K562 (cell line): ENCODE measurements around the gene SCYL1. TPM values are rescaled to one million over a fixed set of nuclear protein-coding genes. Genes with fewer than 3 reads are reported as not detected.

Experiments
- EHMT2 ChIP-seq: fragments of 450-650 bp; IDR thresholded peaks from 2 replicates; pipeline ENCODE4 v1.6.1; 2018; ENCODE audit warnings: antibody characterized with exemption
- ILK ChIP-seq: fragments of 450-650 bp; IDR thresholded peaks from 2 replicates; pipeline ENCODE4 v1.6.1; 2016; ENCODE audit warnings: missing genetic modification characterization, low read depth, mild to moderate bottlenecking, missing compliant biosample characterization, moderate library complexity, borderline replicate concordance
- IRF2 ChIP-seq: sonication (generic); formaldehyde crosslinking; IDR thresholded peaks from 2 replicates; pipeline ENCODE4 v1.8.1; 2022; ENCODE audit warnings: mild to moderate bottlenecking, missing genetic modification reagents
- MEF2A ChIP-seq: IDR thresholded peaks from 2 replicates; pipeline ENCODE4 v1.6.1; 2011; ENCODE audit warnings: low read depth, mild to moderate bottlenecking, low read length, moderate library complexity; ENCODE audit not compliant: control insufficient read depth
- NCOA1 ChIP-seq: fragments of 450-650 bp; IDR thresholded peaks from 2 replicates; pipeline ENCODE4 v1.6.1; 2016; ENCODE audit warnings: low read depth
- PTRF ChIP-seq: fragments of 450-650 bp; IDR thresholded peaks from 2 replicates; pipeline ENCODE4 v1.6.1; 2016; ENCODE audit warnings: mild to moderate bottlenecking, missing genetic modification characterization, missing compliant biosample characterization
- RCOR1 ChIP-seq, 2 experiments: IDR thresholded peaks; 2 replicates each; pipeline ENCODE4 v1.6.1; 2012; ENCODE audit warnings: low read depth in 2 of 2, low read length in 2 of 2, borderline replicate concordance in 1 of 2, improper control_type of control experiment in 1 of 2
- SOX6 ChIP-seq: fragments of 450-650 bp; IDR thresholded peaks from 2 replicates; pipeline ENCODE4 v1.6.1; 2014; ENCODE audit warnings: mild to moderate bottlenecking
- ZC3H8 ChIP-seq: fragments of 450-650 bp; IDR thresholded peaks from 2 replicates; pipeline ENCODE4 v1.6.1; 2017
- ZNF668 ChIP-seq: fragments of 250-450 bp; sonication (Bioruptor Pico); IDR thresholded peaks from 2 replicates; pipeline ENCODE4 v1.8.0; 2022; ENCODE audit warnings: mild to moderate bottlenecking, inconsistent platforms
- polyA plus RNA-seq, 8 experiments: library from polyadenylated mRNA; depleted of rRNA in 4 of 8; stranded (reverse) in 5 of 8; unstranded in 3 of 8; fragments of >200 nt; fragmentation: Nextera tagmentation in 2 of 8; fragmentation: Illumina TruSeq in 1 of 8; extraction: Ambion mirVana in 2 of 8; extraction: Trizol in 1 of 8; gene quantifications; 2 replicates each; pipeline versions ENCODE4 v1.2.1 to v1.2.3, GENCODE V29; 2011 to 2014; ENCODE audit warnings: inconsistent platforms in 1 of 8, missing spikeins in 1 of 8
- total RNA-seq, 7 experiments: library from RNA; depleted of rRNA in 6 of 7; stranded (reverse); fragments of >200 nt in 6 of 7; fragmentation: Illumina TruSeq in 2 of 7; extraction: Trizol in 2 of 7; gene quantifications; 2 replicates each; pipeline versions ENCODE4 v1.2.1 to v1.2.3, GENCODE V29; 2011 to 2021; ENCODE audit warnings: low replicate concordance in 1 of 7
- TF ChIP-seq, protein P1 (sequence below): sonication (generic); formaldehyde crosslinking; IDR thresholded peaks from 2 replicates; pipeline ENCODE4 v1.8.1; 2023; ENCODE audit warnings: mild to moderate bottlenecking, missing genetic modification reagents
- TF ChIP-seq, protein P2 (sequence below): sonication (generic); formaldehyde crosslinking; IDR thresholded peaks from 2 replicates; pipeline ENCODE4 v1.8.0; 2022; ENCODE audit warnings: mild to moderate bottlenecking, missing genetic modification reagents
- TF ChIP-seq, protein P3 (sequence below): sonication (generic); formaldehyde crosslinking; IDR thresholded peaks from 2 replicates; pipeline ENCODE4 v1.5.0; 2020; ENCODE audit warnings: missing genetic modification reagents
- TF ChIP-seq, protein P4 (sequence below), 2 experiments: fragments of 450-650 bp in 1 of 2; sonication (generic) in 1 of 2; formaldehyde crosslinking; conservative IDR thresholded peaks; 2 replicates each; pipeline versions ENCODE4 v1.4.0 to v1.8.1; 2020 to 2022; ENCODE audit warnings: mild to moderate bottlenecking in 1 of 2, missing genetic modification reagents in 1 of 2
- TF ChIP-seq, protein P5 (sequence below): sonication (generic); formaldehyde crosslinking; IDR thresholded peaks from 2 replicates; pipeline ENCODE4 v1.8.0; 2022; ENCODE audit warnings: mild to moderate bottlenecking, missing genetic modification reagents
- TF ChIP-seq, protein P6 (sequence below), 3 experiments: fragments of 200-800 bp in 1 of 3; sonication (Bioruptor generic) in 1 of 3; sonication (generic) in 1 of 3; formaldehyde crosslinking in 1 of 3; IDR thresholded peaks; 2 replicates each; pipeline versions ENCODE4 v1.6.1 to v1.8.0; 2016 to 2022; ENCODE audit warnings: mild to moderate bottlenecking in 2 of 3, missing compliant biosample characterization in 2 of 3, missing genetic modification characterization in 2 of 3, missing genetic modification reagents in 1 of 3

SCYL1 gene
- total and polyA plus RNA-seq, 9 of the 15 experiments (the other 6 are each of a cell fraction or from before 2014, with no cell fraction given), result 1.9 to 145 (median 57.6) TPM

DNA sequence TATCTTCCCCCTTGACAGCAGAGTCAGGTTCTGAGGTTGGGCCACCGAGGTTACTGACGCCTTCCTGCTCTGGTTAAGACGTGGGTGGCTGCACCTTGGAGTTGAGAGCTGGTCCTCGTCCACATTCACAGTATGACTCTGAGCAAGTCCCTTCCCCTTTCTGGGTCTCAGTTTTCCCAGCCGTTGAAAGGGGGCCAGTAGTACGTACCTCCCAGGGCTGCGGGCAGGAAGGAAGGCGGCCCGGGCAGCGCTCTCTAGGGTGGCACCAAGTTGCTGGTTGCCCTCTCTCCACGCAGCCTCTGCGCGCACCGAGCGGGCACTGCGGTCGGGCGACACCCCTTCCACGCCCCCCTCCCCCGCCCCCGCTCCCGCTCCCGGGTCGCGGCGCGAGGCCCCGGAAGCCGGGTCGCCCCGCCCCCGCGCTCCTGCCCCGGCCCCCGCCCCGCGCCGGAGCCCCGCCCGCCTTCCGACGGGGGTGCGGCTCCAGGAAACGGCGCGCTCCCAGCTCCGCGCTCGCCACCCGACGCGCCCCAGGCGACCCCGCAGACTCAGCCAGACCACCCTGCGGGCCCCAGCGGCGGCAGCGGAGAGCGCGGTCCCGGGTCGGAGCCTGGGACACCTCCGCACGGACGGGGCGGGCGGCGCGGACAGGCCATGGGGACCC, 50.8 kb downstream of the SCYL1 start, which contains the start of gene EHBP1L1 (continued):
- TF ChIP-seq, protein P1, sequence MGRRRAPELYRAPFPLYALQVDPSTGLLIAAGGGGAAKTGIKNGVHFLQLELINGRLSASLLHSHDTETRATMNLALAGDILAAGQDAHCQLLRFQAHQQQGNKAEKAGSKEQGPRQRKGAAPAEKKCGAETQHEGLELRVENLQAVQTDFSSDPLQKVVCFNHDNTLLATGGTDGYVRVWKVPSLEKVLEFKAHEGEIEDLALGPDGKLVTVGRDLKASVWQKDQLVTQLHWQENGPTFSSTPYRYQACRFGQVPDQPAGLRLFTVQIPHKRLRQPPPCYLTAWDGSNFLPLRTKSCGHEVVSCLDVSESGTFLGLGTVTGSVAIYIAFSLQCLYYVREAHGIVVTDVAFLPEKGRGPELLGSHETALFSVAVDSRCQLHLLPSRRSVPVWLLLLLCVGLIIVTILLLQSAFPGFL (CRISPR knock-in tag), result no peak
- TF ChIP-seq RCOR1 (IDR thresholded peaks at IDR 0.05; ENCODE audit: borderline replicate concordance in 1 of 2, low read depth in 2 of 2, low read length in 2 of 2) (no peak), PTRF (no peak), EHMT2 (no peak), SOX6 (no peak), ILK (tag) (no peak), ZNF668 (CRISPR knock-in tag) (0 out of 2 replicates have a peak, but pooled peaks have one; percentile 39), IRF2 (CRISPR knock-in tag) (no peak), ZC3H8 (0 out of 2 replicates have a peak, but pooled peaks have one; percentile 47), MEF2A (no peak), NCOA1 (no peak)
- TF ChIP-seq, protein P2, sequence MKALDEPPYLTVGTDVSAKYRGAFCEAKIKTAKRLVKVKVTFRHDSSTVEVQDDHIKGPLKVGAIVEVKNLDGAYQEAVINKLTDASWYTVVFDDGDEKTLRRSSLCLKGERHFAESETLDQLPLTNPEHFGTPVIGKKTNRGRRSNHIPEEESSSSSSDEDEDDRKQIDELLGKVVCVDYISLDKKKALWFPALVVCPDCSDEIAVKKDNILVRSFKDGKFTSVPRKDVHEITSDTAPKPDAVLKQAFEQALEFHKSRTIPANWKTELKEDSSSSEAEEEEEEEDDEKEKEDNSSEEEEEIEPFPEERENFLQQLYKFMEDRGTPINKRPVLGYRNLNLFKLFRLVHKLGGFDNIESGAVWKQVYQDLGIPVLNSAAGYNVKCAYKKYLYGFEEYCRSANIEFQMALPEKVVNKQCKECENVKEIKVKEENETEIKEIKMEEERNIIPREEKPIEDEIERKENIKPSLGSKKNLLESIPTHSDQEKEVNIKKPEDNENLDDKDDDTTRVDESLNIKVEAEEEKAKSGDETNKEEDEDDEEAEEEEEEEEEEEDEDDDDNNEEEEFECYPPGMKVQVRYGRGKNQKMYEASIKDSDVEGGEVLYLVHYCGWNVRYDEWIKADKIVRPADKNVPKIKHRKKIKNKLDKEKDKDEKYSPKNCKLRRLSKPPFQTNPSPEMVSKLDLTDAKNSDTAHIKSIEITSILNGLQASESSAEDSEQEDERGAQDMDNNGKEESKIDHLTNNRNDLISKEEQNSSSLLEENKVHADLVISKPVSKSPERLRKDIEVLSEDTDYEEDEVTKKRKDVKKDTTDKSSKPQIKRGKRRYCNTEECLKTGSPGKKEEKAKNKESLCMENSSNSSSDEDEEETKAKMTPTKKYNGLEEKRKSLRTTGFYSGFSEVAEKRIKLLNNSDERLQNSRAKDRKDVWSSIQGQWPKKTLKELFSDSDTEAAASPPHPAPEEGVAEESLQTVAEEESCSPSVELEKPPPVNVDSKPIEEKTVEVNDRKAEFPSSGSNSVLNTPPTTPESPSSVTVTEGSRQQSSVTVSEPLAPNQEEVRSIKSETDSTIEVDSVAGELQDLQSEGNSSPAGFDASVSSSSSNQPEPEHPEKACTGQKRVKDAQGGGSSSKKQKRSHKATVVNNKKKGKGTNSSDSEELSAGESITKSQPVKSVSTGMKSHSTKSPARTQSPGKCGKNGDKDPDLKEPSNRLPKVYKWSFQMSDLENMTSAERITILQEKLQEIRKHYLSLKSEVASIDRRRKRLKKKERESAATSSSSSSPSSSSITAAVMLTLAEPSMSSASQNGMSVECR (CRISPR knock-in tag), result no peak; the same call in 1 of the 2 replicates
- TF ChIP-seq, protein P3, sequence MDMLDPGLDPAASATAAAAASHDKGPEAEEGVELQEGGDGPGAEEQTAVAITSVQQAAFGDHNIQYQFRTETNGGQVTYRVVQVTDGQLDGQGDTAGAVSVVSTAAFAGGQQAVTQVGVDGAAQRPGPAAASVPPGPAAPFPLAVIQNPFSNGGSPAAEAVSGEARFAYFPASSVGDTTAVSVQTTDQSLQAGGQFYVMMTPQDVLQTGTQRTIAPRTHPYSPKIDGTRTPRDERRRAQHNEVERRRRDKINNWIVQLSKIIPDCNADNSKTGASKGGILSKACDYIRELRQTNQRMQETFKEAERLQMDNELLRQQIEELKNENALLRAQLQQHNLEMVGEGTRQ (CRISPR knock-in tag), result no peak
- TF ChIP-seq, protein P4, sequence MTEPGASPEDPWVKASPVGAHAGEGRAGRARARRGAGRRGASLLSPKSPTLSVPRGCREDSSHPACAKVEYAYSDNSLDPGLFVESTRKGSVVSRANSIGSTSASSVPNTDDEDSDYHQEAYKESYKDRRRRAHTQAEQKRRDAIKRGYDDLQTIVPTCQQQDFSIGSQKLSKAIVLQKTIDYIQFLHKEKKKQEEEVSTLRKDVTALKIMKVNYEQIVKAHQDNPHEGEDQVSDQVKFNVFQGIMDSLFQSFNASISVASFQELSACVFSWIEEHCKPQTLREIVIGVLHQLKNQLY (CRISPR knock-in tag; conservative IDR thresholded peaks at IDR 0.05), result no peak
- TF ChIP-seq, protein P5, sequence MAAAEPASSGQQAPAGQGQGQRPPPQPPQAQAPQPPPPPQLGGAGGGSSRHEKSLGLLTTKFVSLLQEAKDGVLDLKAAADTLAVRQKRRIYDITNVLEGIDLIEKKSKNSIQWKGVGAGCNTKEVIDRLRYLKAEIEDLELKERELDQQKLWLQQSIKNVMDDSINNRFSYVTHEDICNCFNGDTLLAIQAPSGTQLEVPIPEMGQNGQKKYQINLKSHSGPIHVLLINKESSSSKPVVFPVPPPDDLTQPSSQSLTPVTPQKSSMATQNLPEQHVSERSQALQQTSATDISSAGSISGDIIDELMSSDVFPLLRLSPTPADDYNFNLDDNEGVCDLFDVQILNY (CRISPR knock-in tag), result no peak
- TF ChIP-seq, protein P6, sequence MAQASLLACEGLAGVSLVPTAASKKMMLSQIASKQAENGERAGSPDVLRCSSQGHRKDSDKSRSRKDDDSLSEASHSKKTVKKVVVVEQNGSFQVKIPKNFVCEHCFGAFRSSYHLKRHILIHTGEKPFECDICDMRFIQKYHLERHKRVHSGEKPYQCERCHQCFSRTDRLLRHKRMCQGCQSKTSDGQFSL (CRISPR knock-in tag; IDR thresholded peaks at IDR 0.05), result no peak
- TF ChIP-seq, protein P6 (tag; IDR thresholded peaks at IDR 0.05), result no peak
